Transverse colon (tissue), 4 donors: ENCODE results near the gene CD151.

Experiments used
- EP300 ChIP-seq: sonication (generic); formaldehyde crosslinking; IDR thresholded peaks from one replicate; pipeline ENCODE4 v1.6.1; 2017; ENCODE audit warnings: antibody characterized with exemption, low read depth
- POLR2A ChIP-seq: fragments of 450-650 bp; IDR thresholded peaks from one replicate; pipeline ENCODE4 v1.6.1; 2016; ENCODE audit warnings: antibody characterized with exemption, mild to moderate bottlenecking, moderate library complexity
- POLR2AphosphoS5 ChIP-seq, 3 donors: sonication (generic); formaldehyde crosslinking; IDR thresholded peaks; one replicate each; pipeline ENCODE4 v1.6.1; 2016; ENCODE audit warnings: antibody characterized with exemption in 3 of 3
- TF ChIP-seq, protein P1 (sequence below), 5 experiments: fragments of 200-600 bp in 3 of 5; fragments of 450-650 bp in 2 of 5; sonication (generic) in 3 of 5; IDR thresholded peaks; 1 replicate in 2 of 5; 2 replicates in 3 of 5; pipeline ENCODE4 v1.5.1; 2016 to 2017; ENCODE audit warnings: antibody characterized with exemption in 5 of 5, inconsistent platforms in 3 of 5, mild to moderate bottlenecking in 2 of 5, moderate library complexity in 1 of 5

DNA sequence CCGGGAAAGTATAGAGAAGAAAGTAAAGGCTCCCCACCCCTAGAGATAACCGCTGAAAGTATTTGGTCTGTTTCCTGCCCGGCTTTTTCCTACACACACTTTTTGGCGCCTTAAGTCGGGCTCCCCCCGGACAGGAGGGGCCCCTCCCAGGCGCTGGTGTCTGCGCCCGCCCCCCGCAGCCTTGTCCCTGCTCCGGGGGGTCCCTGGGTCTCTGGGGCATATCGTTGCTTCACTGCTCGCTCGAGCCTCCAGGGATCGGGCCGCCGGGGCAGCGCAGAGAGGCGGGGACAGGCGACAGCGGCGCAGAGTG, 6.0 kb upstream of the CD151 start:
- TF ChIP-seq, protein P1, sequence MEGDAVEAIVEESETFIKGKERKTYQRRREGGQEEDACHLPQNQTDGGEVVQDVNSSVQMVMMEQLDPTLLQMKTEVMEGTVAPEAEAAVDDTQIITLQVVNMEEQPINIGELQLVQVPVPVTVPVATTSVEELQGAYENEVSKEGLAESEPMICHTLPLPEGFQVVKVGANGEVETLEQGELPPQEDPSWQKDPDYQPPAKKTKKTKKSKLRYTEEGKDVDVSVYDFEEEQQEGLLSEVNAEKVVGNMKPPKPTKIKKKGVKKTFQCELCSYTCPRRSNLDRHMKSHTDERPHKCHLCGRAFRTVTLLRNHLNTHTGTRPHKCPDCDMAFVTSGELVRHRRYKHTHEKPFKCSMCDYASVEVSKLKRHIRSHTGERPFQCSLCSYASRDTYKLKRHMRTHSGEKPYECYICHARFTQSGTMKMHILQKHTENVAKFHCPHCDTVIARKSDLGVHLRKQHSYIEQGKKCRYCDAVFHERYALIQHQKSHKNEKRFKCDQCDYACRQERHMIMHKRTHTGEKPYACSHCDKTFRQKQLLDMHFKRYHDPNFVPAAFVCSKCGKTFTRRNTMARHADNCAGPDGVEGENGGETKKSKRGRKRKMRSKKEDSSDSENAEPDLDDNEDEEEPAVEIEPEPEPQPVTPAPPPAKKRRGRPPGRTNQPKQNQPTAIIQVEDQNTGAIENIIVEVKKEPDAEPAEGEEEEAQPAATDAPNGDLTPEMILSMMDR (IDR thresholded peaks at IDR 0.05): no peak
- no peak for TF ChIP-seq POLR2A
- no peak for TF ChIP-seq POLR2AphosphoS5 (IDR thresholded peaks at IDR 0.05)
- TF ChIP-seq EP300: no peak
